Esophagus muscularis mucosa (tissue), 3 donors: Measurements from ENCODE around the gene ELOVL6.

ENCODE experiments used
- POLR2A ChIP-seq: fragments of 450-650 bp; IDR thresholded peaks from one replicate; pipeline ENCODE4 v1.6.1; 2017; ENCODE audit warnings: antibody characterized with exemption, moderate library complexity, mild to moderate bottlenecking, low read depth
- TF ChIP-seq, protein P1 (sequence below), 3 experiments: fragments of 200-600 bp in 2 of 3; fragments of 450-650 bp in 1 of 3; sonication (generic) in 2 of 3; IDR thresholded peaks; one replicate each; pipeline ENCODE4 v1.5.1; 2017 to 2019; ENCODE audit warnings: antibody characterized with exemption in 3 of 3, mild to moderate bottlenecking in 2 of 3, moderate library complexity in 1 of 3

- TF ChIP-seq POLR2A: no peak
- TF ChIP-seq, protein P1, sequence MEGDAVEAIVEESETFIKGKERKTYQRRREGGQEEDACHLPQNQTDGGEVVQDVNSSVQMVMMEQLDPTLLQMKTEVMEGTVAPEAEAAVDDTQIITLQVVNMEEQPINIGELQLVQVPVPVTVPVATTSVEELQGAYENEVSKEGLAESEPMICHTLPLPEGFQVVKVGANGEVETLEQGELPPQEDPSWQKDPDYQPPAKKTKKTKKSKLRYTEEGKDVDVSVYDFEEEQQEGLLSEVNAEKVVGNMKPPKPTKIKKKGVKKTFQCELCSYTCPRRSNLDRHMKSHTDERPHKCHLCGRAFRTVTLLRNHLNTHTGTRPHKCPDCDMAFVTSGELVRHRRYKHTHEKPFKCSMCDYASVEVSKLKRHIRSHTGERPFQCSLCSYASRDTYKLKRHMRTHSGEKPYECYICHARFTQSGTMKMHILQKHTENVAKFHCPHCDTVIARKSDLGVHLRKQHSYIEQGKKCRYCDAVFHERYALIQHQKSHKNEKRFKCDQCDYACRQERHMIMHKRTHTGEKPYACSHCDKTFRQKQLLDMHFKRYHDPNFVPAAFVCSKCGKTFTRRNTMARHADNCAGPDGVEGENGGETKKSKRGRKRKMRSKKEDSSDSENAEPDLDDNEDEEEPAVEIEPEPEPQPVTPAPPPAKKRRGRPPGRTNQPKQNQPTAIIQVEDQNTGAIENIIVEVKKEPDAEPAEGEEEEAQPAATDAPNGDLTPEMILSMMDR (IDR thresholded peaks at IDR 0.05): no peak
These were observed 134.1 kb downstream of the ELOVL6 start for GRCh38 chr4:110064295-110064694.
